H9 (cell line): ENCODE data around the gene AK5. TPM values are rescaled to one million over a fixed set of nuclear protein-coding genes. Genes with fewer than 3 reads are reported as not detected.
"Not testable (repeated sequence)": the region's sequence is repeated elsewhere in the genome, so short reads cannot be mapped to it uniquely, and the experiment has no call there.

ENCODE experiments used
- DNase-seq: peaks from one replicate; pipeline ENCODE4 v3.0.0-alpha.2; 2017
- H2AFZ ChIP-seq: one replicate; pipeline ENCODE4 v1.6.1; 2013; ENCODE audit warnings: mild to moderate bottlenecking, low read length, control low read depth, moderate library complexity
- H2AK5ac ChIP-seq: 2 replicates; pipeline ENCODE4 v1.6.1; 2013; ENCODE audit warnings: low read length, control low read depth, mixed read lengths; ENCODE audit not compliant: insufficient read length
- H2BK120ac ChIP-seq: one replicate; pipeline ENCODE4 v1.6.1; 2013; ENCODE audit warnings: low read depth, mild to moderate bottlenecking, low read length, control low read depth, inconsistent platforms; ENCODE audit not compliant: poor library complexity, severe bottlenecking
- H2BK12ac ChIP-seq: 2 replicates; pipeline ENCODE4 v1.6.1; 2013; ENCODE audit warnings: low read length, control low read depth, mixed read lengths, low read depth; ENCODE audit not compliant: insufficient read length
- H2BK15ac ChIP-seq: 2 replicates; pipeline ENCODE4 v1.6.1; 2013; ENCODE audit warnings: low read depth, low read length, control low read depth
- H2BK20ac ChIP-seq: one replicate; pipeline ENCODE4 v1.6.1; 2013; ENCODE audit warnings: low read depth, mild to moderate bottlenecking, low read length, control low read depth, inconsistent platforms; ENCODE audit not compliant: poor library complexity, severe bottlenecking
- H2BK5ac ChIP-seq: 2 replicates; pipeline ENCODE4 v1.6.1; 2013; ENCODE audit warnings: low read length, control low read depth, mixed read lengths; ENCODE audit not compliant: insufficient read length
- H3K14ac ChIP-seq: 2 replicates; pipeline ENCODE4 v1.6.1; 2013; ENCODE audit warnings: low read length, control low read depth; ENCODE audit not compliant: insufficient read depth
- H3K18ac ChIP-seq: 2 replicates; pipeline ENCODE4 v1.6.1; 2013; ENCODE audit warnings: low read depth, mild to moderate bottlenecking, mixed read lengths, low read length, control low read depth; ENCODE audit not compliant: insufficient read length
- H3K23ac ChIP-seq: 2 replicates; pipeline ENCODE4 v1.6.1; 2013; ENCODE audit warnings: low read length, control low read depth, mixed read lengths, low read depth; ENCODE audit not compliant: insufficient read length
- H3K23me2 ChIP-seq: 2 replicates; pipeline ENCODE4 v1.6.1; 2013; ENCODE audit warnings: low read depth, mild to moderate bottlenecking, mixed read lengths, low read length, control low read depth; ENCODE audit not compliant: insufficient read length, poor library complexity, severe bottlenecking
- H3K27ac ChIP-seq: 2 replicates; pipeline ENCODE4 v1.5.1; 2013; ENCODE audit warnings: low read length, control low read depth, mixed read lengths, low read depth; ENCODE audit not compliant: insufficient read length
- H3K27me3 ChIP-seq: 2 replicates; pipeline ENCODE4 v1.6.1; 2013; ENCODE audit warnings: low read length, control low read depth, inconsistent platforms; ENCODE audit not compliant: insufficient read depth
- H3K4ac ChIP-seq: 2 replicates; pipeline ENCODE4 v1.6.1; 2013; ENCODE audit warnings: low read depth, mild to moderate bottlenecking, control low read depth, inconsistent platforms, low read length, moderate library complexity
- H3K4me1 ChIP-seq: 2 replicates; pipeline ENCODE4 v1.6.1; 2013; ENCODE audit warnings: low read length, control low read depth, inconsistent platforms; ENCODE audit not compliant: insufficient read depth
- H3K4me2 ChIP-seq: 2 replicates; pipeline ENCODE4 v1.6.1; 2013; ENCODE audit warnings: low read length, control low read depth, mixed read lengths; ENCODE audit not compliant: insufficient read length, insufficient read depth
- H3K56ac ChIP-seq: 2 replicates; pipeline ENCODE4 v1.6.1; 2013; ENCODE audit warnings: low read depth, mild to moderate bottlenecking, mixed read lengths, low read length, control low read depth; ENCODE audit not compliant: insufficient read length
- H3K79me1 ChIP-seq: 2 replicates; pipeline ENCODE4 v1.6.1; 2013; ENCODE audit warnings: low read depth, mild to moderate bottlenecking, moderate library complexity, low read length, control low read depth, inconsistent platforms; ENCODE audit not compliant: insufficient read depth, poor library complexity, severe bottlenecking
- H3K79me2 ChIP-seq: 2 replicates; pipeline ENCODE4 v1.6.1; 2013; ENCODE audit warnings: low read length, control low read depth, inconsistent platforms; ENCODE audit not compliant: insufficient read depth
- H3K9ac ChIP-seq: 2 replicates; pipeline ENCODE4 v1.6.1; 2013; ENCODE audit warnings: low read length, control low read depth, mixed read lengths; ENCODE audit not compliant: insufficient read length; ENCODE audit errors: extremely low read depth
- H3K9me3 ChIP-seq: one replicate; pipeline ENCODE4 v1.6.1; 2013; ENCODE audit warnings: low read depth, low read length, inconsistent platforms; ENCODE audit not compliant: control insufficient read depth
- H3T11ph ChIP-seq: one replicate; pipeline ENCODE4 v1.6.1; 2013; ENCODE audit warnings: mild to moderate bottlenecking, low read length, control low read depth, inconsistent platforms
- H4K20me1 ChIP-seq: one replicate; pipeline ENCODE4 v1.6.1; 2013; ENCODE audit not compliant: control insufficient read depth, insufficient read length, insufficient read depth
- H4K5ac ChIP-seq: 2 replicates; pipeline ENCODE4 v1.6.1; 2013; ENCODE audit warnings: low read depth, mild to moderate bottlenecking, mixed read lengths, low read length, control low read depth; ENCODE audit not compliant: insufficient read length
- H4K8ac ChIP-seq: replicated peaks from 2 replicates; pipeline ENCODE4 v1.6.1; 2013; ENCODE audit warnings: low read length, control low read depth, mixed read lengths, low read depth; ENCODE audit not compliant: insufficient read length
- H4K91ac ChIP-seq: 2 replicates; pipeline ENCODE4 v1.6.1; 2013; ENCODE audit warnings: low read depth, mild to moderate bottlenecking, moderate library complexity, mixed read lengths, low read length, control low read depth; ENCODE audit not compliant: insufficient read length
- H3K27ac Mint-ChIP-seq, 3 experiments: 2 replicates in 2 of 3; 3 replicates in 1 of 3; pipeline ENCODE4 v1.8.0; 2020 to 2021; ENCODE audit warnings: mixed read lengths in 3 of 3, mild to moderate bottlenecking in 1 of 3, moderate library complexity in 1 of 3
- H3K27me3 Mint-ChIP-seq: 2 replicates; pipeline ENCODE4 v1.8.0; 2021; ENCODE audit warnings: low read depth, mild to moderate bottlenecking, moderate library complexity, mixed read lengths
- H3K36me3 Mint-ChIP-seq, 3 experiments: 2 replicates in 2 of 3; 3 replicates in 1 of 3; pipeline ENCODE4 v1.8.0; 2020 to 2021; ENCODE audit warnings: low read depth in 3 of 3, mixed read lengths in 3 of 3; ENCODE audit not compliant: insufficient read depth in 1 of 3
- H3K4me1 Mint-ChIP-seq, 2 experiments: 2 replicates each; pipeline ENCODE4 v1.8.0; 2020; ENCODE audit warnings: mixed read lengths in 2 of 2
- H3K4me3 Mint-ChIP-seq, 2 experiments: 2 replicates in 1 of 2; 3 replicates in 1 of 2; pipeline ENCODE4 v1.8.0; 2020 to 2021; ENCODE audit warnings: mild to moderate bottlenecking in 2 of 2, mixed read lengths in 2 of 2, moderate library complexity in 1 of 2
- H3K9me3 Mint-ChIP-seq, 2 experiments: 2 replicates in 1 of 2; 3 replicates in 1 of 2; pipeline ENCODE4 v1.8.0; 2020; ENCODE audit warnings: mild to moderate bottlenecking in 2 of 2, mixed read lengths in 2 of 2, moderate library complexity in 1 of 2
- whole genome bisulfite sequencing: extraction: QIAGEN DNeasy Blood & Tissue Kit; methylation state at CpG from one replicate; pipeline ENCODE4 v1.1.7; 2013; ENCODE audit warnings: missing lambda C conversion rate, low lambda C conversion rate, mixed read lengths; ENCODE audit not compliant: insufficient read length; ENCODE audit errors: extremely low coverage; 5-methylcytosine and 5-hydroxymethylcytosine counted together
- total RNA-seq: library from RNA; stranded (reverse); gene quantifications from 2 replicates; pipeline ENCODE4 v1.2.1, GENCODE V29; 2021

Gene AK5
- total RNA-seq, 1 experiment from 2014 or later = 2.5 TPM

- H4K5ac ChIP-seq, H3K14ac ChIP-seq, H2AFZ ChIP-seq, H3K27ac ChIP-seq, H3K27me3 Mint-ChIP-seq, H2BK5ac ChIP-seq, H3K56ac ChIP-seq, H4K91ac ChIP-seq, H3K9ac ChIP-seq, H3K79me1 ChIP-seq, H2AK5ac ChIP-seq, H3K4me3 Mint-ChIP-seq, H3K4me1 Mint-ChIP-seq, H3K4me2 ChIP-seq, H3K79me2 ChIP-seq, H3K4ac ChIP-seq, H3K9me3 Mint-ChIP-seq, H2BK12ac ChIP-seq, H3K27me3 ChIP-seq, H4K20me1 ChIP-seq, H3K23ac ChIP-seq, DNase-seq, H2BK15ac ChIP-seq, H4K8ac ChIP-seq, H3T11ph ChIP-seq, H3K9me3 ChIP-seq, H3K23me2 ChIP-seq, H3K27ac Mint-ChIP-seq, H2BK120ac ChIP-seq, H3K36me3 Mint-ChIP-seq, H2BK20ac ChIP-seq, H3K18ac ChIP-seq, H3K4me1 ChIP-seq: not testable (repeated sequence)
- WGBS = no CpG with 5 or more reads among the region's 49 CpGs
Measured at GRCh38 chr1:77531596-77532280, 249.9 kb downstream of the AK5 start.
